Measurements from ENCODE around the gene PKP1.

- TF ChIP-seq CTCF (IDR thresholded peaks at IDR 0.05) (no peak), POLR2A (IDR thresholded peaks at IDR 0.05) (no peak)
Observed at GRCh38 chr1:201318504-201319340, 35.4 kb downstream of the PKP1 start.
